PC-9 (cell line): ENCODE results near the gene AK5.

Experiments used
- CTCF ChIP-seq: fragments of 200-600 bp; sonication (generic); conservative IDR thresholded peaks from 2 replicates; pipeline ENCODE4 v1.6.1; 2017; ENCODE audit warnings: mixed run types, antibody characterized with exemption, mild to moderate bottlenecking, moderate library complexity
- EZH2 ChIP-seq: fragments of 200-600 bp; sonication (generic); IDR thresholded peaks from 2 replicates; pipeline ENCODE4 v1.8.0; 2017; ENCODE audit warnings: antibody characterized with exemption, low read depth

- TF ChIP-seq CTCF: no peak
- TF ChIP-seq EZH2: no peak
Measured at GRCh38 chr1:77347646-77348045, 65.8 kb downstream of the AK5 start.
